HG02943 (cell line): ENCODE results near the gene SLC48A1.

Experiments used
- ATAC-seq: cut with Tn5 transposase; IDR thresholded peaks from one replicate; pipeline ENCODE4 v1.9.1; 2021; ENCODE audit warnings: mild to moderate bottlenecking, low read depth, moderate library complexity; ENCODE audit not compliant: unreplicated experiment

SLC48A1 gene

DNA sequence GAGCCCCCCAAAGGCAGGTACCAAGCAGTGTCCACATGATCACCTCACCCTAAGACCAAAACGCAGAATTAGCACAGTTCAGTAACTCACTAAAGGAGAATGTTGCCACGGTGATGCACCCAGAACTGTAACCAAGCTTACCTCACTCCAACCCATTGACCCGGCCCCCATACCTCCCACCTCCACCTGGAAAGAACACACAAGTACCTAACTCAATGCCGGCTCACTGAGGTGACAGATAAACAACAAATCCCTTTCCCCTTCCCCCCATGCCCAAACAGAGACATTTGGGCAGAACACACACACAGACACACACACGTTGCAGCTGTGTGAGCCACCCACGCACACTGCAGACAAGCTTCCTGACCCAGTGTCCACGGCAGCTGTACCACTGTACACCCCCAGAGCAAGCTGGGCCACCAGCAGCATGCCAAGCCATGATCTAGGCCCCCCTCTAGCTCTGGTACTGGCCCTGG, 15.6 kb upstream of the SLC48A1 start:
- ATAC-seq, result no peak

DNA sequence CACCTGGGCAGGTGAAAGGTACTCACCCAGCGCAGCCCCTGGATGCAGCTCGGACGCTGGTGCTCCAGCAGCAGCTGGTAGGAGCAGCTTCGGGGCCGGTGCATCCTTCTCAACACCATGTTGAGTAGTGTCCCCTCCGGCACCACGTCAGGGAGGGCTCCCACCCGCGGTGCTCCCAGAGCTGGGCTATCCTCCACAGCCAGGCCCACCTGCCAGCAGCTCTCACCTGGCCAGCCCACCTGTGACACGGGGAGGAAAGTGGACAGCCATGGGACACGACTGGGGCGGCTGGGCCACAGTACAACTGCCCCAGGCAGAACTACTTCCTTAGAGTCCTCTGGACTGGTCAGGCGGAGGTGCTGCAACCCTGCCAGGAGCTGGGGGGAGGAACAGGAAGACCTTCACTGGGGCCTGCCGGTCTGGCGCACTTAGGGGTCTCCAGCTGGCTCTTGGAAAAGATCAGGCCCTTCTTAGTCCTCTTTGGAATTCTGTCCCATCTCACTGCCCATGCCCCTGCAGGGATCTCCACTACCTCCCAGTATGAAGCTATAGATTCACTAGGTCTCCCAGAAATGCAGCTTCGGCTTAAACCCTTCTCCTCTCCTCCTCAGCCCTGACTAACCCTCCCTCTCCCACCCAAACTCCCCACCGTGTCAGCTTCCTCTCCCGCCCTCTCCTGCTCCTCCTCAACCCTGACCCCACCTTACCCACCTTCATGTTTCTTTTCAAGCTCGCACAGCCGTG, 15.0 kb upstream of the SLC48A1 start:
- no peak for ATAC-seq

DNA sequence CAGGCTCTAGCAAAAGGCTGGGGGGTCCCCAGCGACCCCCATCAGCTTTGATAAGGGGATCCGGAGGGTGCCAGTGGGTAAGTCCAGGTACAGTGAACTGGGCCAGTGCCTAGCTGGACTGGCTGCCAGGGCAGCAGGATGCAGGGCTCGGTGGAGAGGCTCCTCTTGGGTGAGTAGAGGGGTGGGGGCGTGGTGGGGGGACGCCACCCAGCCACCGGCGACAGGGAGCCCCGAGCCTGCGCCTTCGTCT, 14.5 kb upstream of the SLC48A1 start:
- ATAC-seq, result no peak

DNA sequence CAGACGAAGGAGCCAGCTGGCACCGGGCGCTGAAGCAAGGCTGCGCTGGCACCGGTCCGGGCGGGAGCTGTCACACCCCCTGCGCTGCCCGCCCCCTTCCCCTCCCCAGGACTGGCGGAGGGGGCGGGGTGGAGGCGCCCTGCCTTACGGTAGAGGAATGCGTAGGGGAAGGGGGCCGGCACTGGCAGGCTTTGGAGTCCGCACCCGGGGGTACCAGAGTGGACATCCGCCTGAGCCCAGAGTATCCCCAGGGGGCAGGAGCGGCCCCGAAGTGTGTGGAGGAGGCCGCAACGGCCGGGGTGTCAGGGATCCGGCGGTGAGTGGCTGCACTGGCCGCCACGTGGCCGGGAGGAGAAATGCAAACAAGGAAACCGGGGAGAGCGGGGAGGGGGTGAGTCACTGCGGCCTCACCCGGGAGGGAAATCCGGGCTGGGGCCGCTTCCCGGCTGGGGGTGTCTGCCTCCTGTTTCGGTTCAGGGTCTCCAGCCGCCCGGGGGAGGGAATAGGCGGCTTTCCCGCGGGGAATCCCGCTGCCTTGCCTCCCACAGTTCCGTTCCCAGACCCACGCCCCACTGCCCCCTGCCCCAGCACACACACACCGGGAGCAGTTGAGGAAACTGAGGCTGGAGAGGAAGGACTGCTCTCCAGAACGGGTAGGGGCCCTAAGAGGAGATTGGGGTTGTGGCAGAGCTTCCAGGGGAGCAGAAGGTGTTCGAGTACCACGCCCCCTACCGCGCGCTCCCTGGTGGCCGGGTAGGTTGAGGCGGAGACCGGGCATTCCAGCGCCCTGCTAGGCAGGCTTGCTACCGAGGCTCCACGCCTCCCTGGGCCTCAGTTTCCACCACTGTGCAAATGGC, 14.0 kb upstream of the SLC48A1 start, which contains the start of gene RAPGEF3:
Gene RAPGEF3 (minus strand): TSS at position 47 of the 857 bp plus-strand sequence. CDS start 324 bp downstream, outside the sequence.
- ATAC-seq, result peak; percentile 40

DNA sequence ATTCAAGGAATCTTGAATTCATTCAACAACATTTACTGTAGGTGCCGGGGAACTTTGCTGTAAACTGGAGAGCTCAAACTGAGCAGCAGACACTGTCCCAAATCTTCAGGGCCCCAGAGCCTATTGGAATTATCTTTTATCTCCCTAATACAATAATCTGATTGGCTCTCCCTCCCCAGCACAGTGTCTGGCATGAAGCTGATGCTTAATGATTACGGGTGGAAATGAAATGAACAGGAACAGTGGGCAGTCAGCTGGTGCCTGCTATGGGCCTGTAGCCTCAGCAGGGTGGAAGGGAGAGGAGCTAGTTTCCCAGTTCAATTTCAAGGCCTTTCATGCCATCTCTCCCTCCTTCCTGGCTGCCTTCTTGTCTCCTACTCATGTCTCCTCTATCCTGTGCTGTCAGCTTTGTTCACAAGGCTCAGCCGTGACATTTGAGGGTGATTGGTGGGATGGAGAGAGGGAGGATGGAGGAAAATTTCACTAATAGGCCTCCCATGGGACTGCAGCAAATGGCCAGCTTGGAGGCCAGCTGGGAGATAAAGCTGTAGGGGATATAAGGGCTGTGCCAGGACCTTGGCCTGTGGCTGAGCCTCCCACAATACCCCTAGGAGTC, 10.1 kb upstream of the SLC48A1 start:
- ATAC-seq, result no peak

DNA sequence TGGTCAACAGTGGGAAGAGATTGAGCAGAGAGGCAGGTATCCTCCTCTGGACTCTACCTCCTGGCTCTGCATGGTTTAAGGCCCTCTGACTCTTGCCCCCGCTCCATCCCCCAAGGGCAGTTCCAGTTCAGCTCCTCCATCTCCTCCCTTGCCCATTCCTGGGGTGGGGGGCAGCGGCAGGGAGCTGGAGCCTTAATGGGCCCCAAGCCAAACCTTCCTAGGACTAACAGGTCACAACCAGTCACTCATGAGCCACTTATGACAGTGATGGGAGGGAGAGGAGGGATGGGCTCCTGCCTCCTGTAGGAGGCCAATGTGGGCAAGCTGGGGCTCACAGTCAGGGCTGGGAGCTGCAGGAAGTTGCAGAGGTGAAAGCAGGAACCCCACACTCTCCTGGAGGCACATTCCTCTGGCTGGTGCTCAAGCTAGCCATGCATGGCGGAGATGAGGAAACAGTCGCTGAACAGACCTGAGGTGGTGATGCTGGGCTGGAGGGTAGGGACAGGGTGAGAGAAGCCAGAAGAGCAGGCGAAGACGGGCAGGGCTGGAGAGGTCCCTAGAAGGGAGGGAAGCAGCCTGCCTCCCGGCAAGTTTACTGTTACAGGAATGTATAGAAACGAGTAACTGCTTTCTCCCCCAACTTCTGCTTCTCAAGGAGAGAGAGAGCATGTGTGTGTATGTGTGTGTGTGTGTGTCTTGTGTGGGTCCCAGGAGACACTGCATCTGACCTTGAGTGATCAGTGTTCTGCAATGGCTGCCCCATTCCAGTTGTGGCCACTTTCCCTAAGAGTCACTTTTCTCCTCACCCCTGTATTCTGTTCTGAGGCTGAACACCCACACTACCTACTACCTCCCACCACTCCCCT, 9.3 kb upstream of the SLC48A1 start:
- ATAC-seq, result no peak

DNA sequence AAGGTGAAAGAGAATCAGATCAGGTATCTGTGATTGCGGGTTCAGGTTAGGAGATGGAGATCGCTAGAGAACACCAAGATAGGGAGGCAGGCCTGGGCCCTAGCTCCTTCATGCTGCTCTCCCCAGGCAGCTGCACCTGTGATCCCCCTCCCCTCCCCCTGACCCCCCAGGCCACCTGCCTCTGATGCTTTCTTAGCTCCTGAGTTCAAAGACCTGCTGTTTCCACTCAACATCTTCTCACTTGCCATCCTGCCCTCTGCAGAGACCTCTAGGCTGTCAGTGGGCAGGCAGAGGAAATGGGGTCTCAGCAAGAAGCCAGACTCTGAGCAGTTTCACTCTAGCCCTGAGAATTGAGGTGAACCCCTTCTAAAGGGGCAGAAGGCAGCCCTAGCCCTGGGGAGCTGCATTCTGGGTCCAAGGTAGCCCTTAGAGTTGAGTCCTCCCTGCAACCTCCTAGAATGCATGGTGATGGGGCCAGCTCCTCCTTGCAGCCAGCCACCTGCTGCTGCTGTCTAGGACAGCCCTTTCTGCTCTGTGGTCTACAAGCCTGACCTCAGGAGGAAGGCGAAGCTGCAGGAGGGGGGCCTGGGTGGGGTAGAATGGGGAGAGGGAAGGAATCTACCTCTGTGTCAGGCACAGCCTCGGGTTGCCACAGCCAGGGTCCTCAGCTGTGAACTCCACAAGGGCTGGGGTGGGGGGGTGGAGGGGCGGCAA, 6.4 kb upstream of the SLC48A1 start:
- no peak for ATAC-seq

DNA sequence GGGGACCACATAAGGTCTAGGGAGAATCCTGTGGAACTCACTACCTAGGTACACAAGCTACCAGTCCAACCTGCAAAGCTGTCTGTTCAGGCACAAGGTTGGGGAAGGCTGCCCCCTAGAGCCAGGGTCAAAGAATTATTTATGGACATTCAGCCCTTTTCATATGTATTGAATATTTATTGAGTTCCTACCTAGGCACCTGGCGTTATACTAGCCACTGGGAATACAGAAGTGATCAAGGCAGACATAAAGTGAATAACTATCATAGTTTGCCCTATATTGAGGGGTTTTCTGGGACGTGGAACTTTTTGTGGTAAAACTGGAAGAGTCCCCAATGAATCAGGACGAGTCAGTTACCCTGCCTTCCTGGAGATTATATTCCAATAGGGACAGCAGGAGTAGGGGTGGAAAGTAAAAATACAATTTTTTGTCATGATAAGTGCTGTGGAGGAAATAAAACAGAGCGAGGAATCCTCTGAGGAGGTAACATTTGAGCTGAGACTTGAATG, 5.8 kb upstream of the SLC48A1 start:
- no peak for ATAC-seq

DNA sequence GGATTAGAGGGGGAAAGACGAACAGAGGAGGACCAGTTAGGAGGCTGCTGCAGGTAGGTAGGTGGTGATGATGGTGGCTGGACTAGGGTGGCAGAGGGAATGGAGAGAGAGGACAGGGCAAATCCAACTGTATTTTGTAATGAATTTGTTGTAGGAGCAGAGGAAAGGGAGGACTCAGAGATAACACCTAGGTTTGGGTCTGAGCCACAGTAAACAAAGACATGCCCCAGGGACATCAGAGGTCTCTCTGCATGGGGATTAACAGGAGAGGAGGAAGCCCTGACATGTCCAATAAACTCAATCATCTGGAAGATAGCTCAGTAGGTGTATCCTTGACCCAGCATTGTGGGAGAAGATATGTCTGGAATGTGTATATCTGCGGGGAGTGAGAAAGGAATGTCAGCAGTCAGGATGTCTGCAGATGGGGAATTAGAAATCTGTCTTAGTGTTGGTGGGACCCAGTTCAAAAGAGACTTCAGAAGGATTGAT, 4.7 kb upstream of the SLC48A1 start:
- ATAC-seq, result no peak

DNA sequence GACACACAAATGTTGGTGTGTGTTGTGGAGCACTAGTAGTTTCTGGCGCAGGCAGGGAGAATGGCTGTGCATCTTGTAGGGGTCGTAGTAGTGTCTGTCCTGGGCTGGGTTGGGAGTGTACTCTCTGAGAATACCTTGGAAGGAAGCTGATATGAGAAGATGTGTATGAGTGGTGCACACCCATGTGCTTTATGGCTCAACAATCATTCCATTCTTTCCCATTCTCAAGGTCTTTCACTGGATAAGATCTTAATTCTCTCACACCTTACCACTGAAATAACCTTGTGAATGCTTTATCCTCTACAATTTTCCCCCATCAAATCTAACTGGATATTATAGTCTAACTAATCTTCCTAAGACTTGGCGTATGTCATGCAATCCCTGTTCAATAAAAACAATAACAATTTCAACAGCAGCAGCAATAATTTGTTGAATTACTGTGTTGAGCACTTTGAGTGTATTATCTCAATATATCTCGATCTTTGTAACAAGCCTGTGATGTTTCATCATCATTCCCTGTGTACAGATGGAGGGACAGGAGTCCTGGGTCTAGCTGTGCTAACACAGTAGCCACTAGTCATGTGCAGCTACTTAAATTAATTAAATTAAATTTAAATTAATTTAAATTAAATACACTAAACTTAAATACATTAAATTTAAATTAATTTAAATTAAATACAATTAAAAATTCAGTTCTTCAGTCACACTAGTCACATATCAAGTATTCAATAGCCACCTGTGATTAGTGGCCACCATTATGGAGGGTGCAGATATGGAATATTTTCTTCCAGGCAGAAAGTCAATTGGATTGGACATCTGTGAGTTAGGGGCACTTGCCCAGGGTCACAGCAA, 3.6 kb upstream of the SLC48A1 start:
- no peak for ATAC-seq

DNA sequence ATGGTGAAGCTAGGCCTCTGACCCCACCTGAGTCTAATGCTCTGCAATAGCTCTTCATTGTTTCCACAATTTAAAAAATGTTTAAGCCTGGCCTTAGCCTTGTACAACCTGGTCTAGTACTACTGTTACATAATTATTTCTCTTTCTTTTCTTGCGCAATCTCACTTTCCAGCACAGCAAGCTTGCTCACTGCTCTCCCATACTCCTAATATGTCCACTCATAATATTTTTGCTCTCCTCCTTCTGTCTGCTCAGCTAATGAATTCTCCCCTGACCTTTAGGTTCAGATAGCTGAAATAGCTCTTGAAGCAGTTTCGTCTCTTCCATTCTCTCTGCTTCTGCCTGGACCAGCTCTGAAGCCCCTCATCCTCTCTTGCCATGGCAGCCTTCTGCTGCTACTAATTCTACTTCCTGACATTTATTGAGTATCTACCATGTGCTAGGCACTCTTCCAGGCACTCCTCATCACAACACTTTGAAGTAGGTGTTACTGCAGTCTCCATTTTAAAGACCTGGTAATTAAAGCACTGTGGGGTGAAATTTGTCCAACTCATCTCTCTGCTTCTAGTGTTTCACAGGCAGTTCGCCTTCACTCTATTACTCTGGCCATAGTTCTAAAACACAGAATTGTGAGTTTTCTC, 2.8 kb upstream of the SLC48A1 start:
- ATAC-seq, result no peak

DNA sequence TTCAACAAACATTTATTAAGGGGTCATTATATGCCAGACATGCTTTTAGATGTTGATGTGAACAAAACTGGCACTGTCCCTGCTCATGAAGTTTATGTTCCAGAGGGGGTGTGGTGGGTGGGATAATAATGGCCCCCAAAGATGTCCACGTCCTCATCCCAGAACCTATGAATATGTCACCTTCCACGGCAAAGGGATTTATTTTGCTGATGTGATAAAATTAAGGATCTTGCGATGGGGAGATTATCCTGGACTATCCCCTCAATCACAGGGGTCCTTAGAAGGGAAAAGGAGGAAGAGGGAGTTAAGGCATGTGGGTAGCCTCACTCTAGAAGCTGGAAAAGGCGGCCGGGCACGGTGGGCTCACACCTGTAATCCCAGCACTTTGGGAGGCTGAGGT, 1.7 kb upstream of the SLC48A1 start:
- no peak for ATAC-seq

DNA sequence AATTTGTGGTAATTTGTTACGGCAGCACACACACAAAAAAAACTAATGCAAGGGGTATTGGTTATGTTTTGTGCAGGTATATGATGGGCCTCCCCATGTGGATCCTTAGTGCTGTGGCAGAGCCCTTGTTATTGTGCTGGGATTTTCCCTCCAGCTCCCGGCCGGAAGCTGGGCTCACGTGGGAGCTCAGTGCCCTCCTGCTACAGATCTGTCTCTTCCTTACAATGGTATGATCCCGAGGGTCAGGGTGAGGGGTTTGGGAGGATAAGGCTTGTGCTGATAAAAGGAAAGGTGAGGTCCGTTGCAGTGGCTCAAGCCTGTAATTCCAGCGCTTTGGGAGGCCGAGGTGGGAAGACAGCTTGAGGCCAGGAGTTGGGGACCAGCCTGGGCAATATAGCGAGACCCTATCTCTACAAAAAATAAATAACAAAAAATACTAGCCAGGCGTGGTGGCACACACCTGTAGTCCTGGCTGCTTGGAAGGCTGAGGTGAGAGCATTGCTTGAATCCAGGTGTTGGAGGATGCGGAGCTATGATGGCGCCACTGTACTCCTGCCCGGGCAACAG, 861 bp upstream of the SLC48A1 start:
- no peak for ATAC-seq

DNA sequence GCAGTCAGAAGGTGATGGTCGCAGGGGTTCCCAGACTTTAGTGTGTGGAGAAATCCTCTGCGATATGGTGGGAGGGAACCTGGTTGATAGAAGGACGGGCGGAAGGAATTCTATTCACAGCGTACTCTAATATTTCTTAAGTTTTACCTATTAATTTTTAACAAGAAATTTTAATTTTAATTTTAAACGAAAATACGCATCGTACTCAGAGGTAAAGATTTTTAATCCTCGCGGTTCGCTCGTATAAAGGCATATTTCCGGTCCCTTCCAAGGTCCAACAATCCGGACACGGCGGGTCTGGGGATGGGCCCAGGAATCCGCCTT, 338 bp upstream of the SLC48A1 start:
- peak; percentile 24 for ATAC-seq

DNA sequence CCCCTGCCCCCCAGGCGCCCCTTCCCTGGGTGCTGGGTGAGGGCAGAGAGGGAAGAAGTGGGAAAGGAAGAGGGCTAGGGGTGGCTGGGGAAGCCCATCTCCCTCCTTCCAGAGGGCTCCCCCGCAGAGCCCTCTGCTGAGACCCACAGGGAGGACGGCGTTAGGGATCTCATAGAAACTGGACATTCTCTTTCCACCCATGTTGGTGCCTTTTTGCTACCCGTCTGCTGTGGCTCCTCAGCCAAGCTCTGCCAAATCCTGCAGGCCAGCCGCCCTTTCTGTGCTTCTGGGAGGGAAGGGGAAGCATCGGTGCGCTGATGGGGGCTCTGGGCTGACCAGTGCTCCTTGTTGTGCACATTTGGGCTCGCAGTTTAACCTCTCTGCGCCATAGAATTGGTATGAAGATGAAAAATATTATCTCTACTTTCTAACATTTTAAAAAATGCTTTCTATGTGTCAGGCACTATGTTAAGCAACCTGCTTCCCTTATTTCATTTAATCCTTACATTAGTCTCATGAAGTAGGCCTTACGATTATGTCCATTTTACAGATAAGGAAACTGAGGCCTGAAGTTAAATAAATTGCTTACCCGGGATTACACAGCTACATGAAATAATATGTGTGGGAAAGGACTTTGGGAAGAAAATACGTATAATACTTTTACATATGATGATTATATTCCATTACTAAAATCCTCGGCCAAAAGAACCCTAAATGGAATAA, 981 bp downstream of the SLC48A1 start:
- no peak for ATAC-seq

DNA sequence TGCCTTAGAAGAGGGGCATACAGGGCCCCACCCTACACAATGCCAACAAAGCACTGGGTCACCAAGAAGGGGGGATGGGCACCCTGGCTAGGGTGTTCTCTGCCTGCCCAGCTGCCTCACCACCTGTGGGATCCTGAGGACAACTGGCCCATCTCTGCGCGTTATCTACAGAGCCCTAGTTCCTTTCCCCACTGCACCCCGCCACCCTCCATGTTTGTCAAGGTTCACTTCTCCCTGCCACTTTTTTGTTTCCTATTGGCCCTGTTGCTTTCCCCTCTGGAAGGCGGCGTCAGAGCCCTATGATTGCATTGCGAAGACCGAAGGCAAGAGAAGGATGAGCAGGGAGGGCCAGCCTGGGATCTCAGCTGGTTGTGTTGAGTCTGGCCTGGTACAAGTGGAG, 1.6 kb downstream of the SLC48A1 start:
- ATAC-seq, result no peak
